ENCODE measurements around the gene PECR. TPM values are rescaled to one million over a fixed set of nuclear protein-coding genes. Genes with fewer than 3 reads are reported as not detected.

Gene PECR
- total RNA-seq, 4 donors from 2014 or later = 11.1 to 15.6 (median 11.9) TPM

GRCh38 chr2:216075510-216076485, 5.8 kb downstream of the PECR start:
- Histone ChIP-seq H3K27ac (no peak overlapping the region), H3K4me3 (no peak overlapping the region), H3K9me3 (no peaks in the 10 kb centered on the region), H3K27me3 (no peaks in the 10 kb centered on the region), H3K4me1 (peaks cover 4% of the 10 kb centered on the region), H3K36me3 (no peaks in the 10 kb centered on the region)
- DNase-seq (ENCODE audit: low spot score in 2 of 2) = no peak
- TF ChIP-seq POLR2AphosphoS5 (IDR thresholded peaks at IDR 0.05) (no peak), CTCF (IDR thresholded peaks at IDR 0.05) (no peak), POLR2A (IDR thresholded peaks at IDR 0.05) (no peak), EP300 (IDR thresholded peaks at IDR 0.05) (no peak)
- WGBS = 84% methylated on average over 6 of the region's 6 CpGs

GRCh38 chr2:216074794-216075193, 6.8 kb downstream of the PECR start:
- H3K36me3 ChIP-seq = no peaks in the 10 kb centered on the region
- no peaks in the 10 kb centered on the region for H3K4me1 ChIP-seq
- H3K27ac ChIP-seq = no peak overlapping the region
- TF ChIP-seq POLR2AphosphoS5 (IDR thresholded peaks at IDR 0.05) (no peak), POLR2A (IDR thresholded peaks at IDR 0.05) (no peak), CTCF (IDR thresholded peaks at IDR 0.05) (no peak), EP300 (IDR thresholded peaks at IDR 0.05) (no peak)
- WGBS = 100% methylated on average over 1 of the region's 1 CpG
- no peaks in the 10 kb centered on the region for H3K27me3 ChIP-seq
- H3K9me3 ChIP-seq = no peaks in the 10 kb centered on the region
- DNase-seq (ENCODE audit: low spot score in 2 of 2) = no peak
- H3K4me3 ChIP-seq = no peak overlapping the region

- no peak overlapping the region for H3K27ac ChIP-seq
- no peak for DNase-seq (ENCODE audit: low spot score in 2 of 2)
- WGBS = 67% methylated on average over 1 of the region's 1 CpG
- H3K9me3 ChIP-seq = no peaks in the 10 kb centered on the region
- H3K4me3 ChIP-seq = no peak overlapping the region
- TF ChIP-seq CTCF (IDR thresholded peaks at IDR 0.05) (no peak), POLR2A (IDR thresholded peaks at IDR 0.05) (no peak), EP300 (IDR thresholded peaks at IDR 0.05) (no peak), POLR2AphosphoS5 (IDR thresholded peaks at IDR 0.05) (no peak)
- H3K27me3 ChIP-seq = no peaks in the 10 kb centered on the region
- no peaks in the 10 kb centered on the region for H3K4me1 ChIP-seq
- H3K36me3 ChIP-seq = no peaks in the 10 kb centered on the region
Observed at GRCh38 chr2:216074380-216074779, 7.2 kb downstream of the PECR start.

GRCh38 chr2:216073773-216074172, 7.8 kb downstream of the PECR start:
- TF ChIP-seq EP300 (IDR thresholded peaks at IDR 0.05) (no peak), POLR2AphosphoS5 (IDR thresholded peaks at IDR 0.05) (no peak), CTCF (IDR thresholded peaks at IDR 0.05) (no peak), POLR2A (IDR thresholded peaks at IDR 0.05) (no peak)
- H3K9me3 ChIP-seq = no peaks in the 10 kb centered on the region
- no peak overlapping the region for H3K27ac ChIP-seq
- no peak for DNase-seq (ENCODE audit: low spot score in 2 of 2)
- no peaks in the 10 kb centered on the region for H3K4me1 ChIP-seq
- H3K4me3 ChIP-seq = no peak overlapping the region
- H3K27me3 ChIP-seq = no peaks in the 10 kb centered on the region
- no peaks in the 10 kb centered on the region for H3K36me3 ChIP-seq

- Histone ChIP-seq H3K27ac (no peak overlapping the region), H3K4me1 (no peaks in the 10 kb centered on the region), H3K36me3 (no peaks in the 10 kb centered on the region), H3K4me3 (no peak overlapping the region), H3K9me3 (no peaks in the 10 kb centered on the region), H3K27me3 (no peaks in the 10 kb centered on the region)
- TF ChIP-seq EP300 (IDR thresholded peaks at IDR 0.05) (no peak), POLR2AphosphoS5 (IDR thresholded peaks at IDR 0.05) (no peak), POLR2A (IDR thresholded peaks at IDR 0.05) (no peak), CTCF (IDR thresholded peaks at IDR 0.05) (no peak)
- no peak for DNase-seq (ENCODE audit: low spot score in 2 of 2)
Observed at GRCh38 chr2:216072473-216072872, 9.1 kb downstream of the PECR start.

Measured in suprapubic skin (tissue), 4 donors.